H1 (cell line): ENCODE measurements around the gene CDH2. TPM values are rescaled to one million over a fixed set of nuclear protein-coding genes. Genes with fewer than 3 reads are reported as not detected.

Experiments
- BCL11A ChIP-seq, 2 experiments: IDR thresholded peaks; one replicate each; pipeline ENCODE4 v1.6.1; 2011; ENCODE audit warnings: low read depth in 2 of 2, low read length in 2 of 2, mild to moderate bottlenecking in 2 of 2
- CBX5 ChIP-seq: fragments of 300-800, 300-1000 bp; sonication (generic); IDR thresholded peaks from 2 replicates; pipeline ENCODE4 v1.7.1; 2016; ENCODE audit warnings: antibody characterized with exemption, low read length, low read depth
- CREB1 ChIP-seq: IDR thresholded peaks from 2 replicates; pipeline ENCODE4 v1.6.1; 2012; ENCODE audit warnings: inconsistent platforms
- FOSL1 ChIP-seq: IDR thresholded peaks from 2 replicates; pipeline ENCODE4 v1.6.1; 2011; ENCODE audit warnings: mild to moderate bottlenecking, low read depth, low read length, moderate library complexity; ENCODE audit not compliant: insufficient read depth
- KDM4A ChIP-seq: IDR thresholded peaks from one replicate; pipeline ENCODE4 v1.7.1; 2012; ENCODE audit warnings: low read depth, mild to moderate bottlenecking, moderate library complexity, low read length, inconsistent platforms; ENCODE audit not compliant: severe bottlenecking
- POU5F1 ChIP-seq: IDR thresholded peaks from 2 replicates; pipeline ENCODE4 v1.6.1; 2011; ENCODE audit warnings: low read depth, mild to moderate bottlenecking, low read length, moderate library complexity
- SIN3A ChIP-seq, 2 experiments: IDR thresholded peaks in 1 of 2; conservative IDR thresholded peaks in 1 of 2; 2 replicates each; pipeline ENCODE4 v1.6.1; 2011 to 2012; ENCODE audit warnings: low read length in 2 of 2, improper control_type of control experiment in 1 of 2, low read depth in 1 of 2, mild to moderate bottlenecking in 1 of 2
- SRF ChIP-seq: IDR thresholded peaks from 2 replicates; pipeline ENCODE4 v1.6.1; 2011; ENCODE audit warnings: mild to moderate bottlenecking, low read depth, low read length, moderate library complexity
- SUZ12 ChIP-seq: fragments of 200-600 bp; sonication (generic); IDR thresholded peaks from 2 replicates; pipeline ENCODE4 v1.6.1; 2012; ENCODE audit warnings: mild to moderate bottlenecking, inconsistent platforms, low read length, moderate library complexity, mixed read lengths
- TAF7 ChIP-seq: optimal IDR thresholded peaks from 2 replicates; pipeline ENCODE3; 2011; ENCODE audit warnings: low read depth, mild to moderate bottlenecking, inconsistent platforms, low read length, moderate library complexity, borderline replicate concordance
- TBP ChIP-seq: IDR thresholded peaks from 2 replicates; pipeline ENCODE4 v1.6.1; 2011; ENCODE audit warnings: low read depth, low read length, improper control_type of control experiment
- ZNF274 ChIP-seq: IDR thresholded peaks from 2 replicates; pipeline ENCODE4 v1.7.0; 2012; ENCODE audit warnings: low read length, borderline replicate concordance; ENCODE audit errors: extremely low read depth
- polyA plus RNA-seq, 7 experiments: library from polyadenylated mRNA; depleted of rRNA in 3 of 7; stranded (reverse) in 5 of 7; unstranded in 2 of 7; fragments of >200 nt in 5 of 7; fragments of 200-250 nt in 2 of 7; gene quantifications; 1 replicate in 5 of 7; 2 replicates in 1 of 7; 4 replicates in 1 of 7; pipeline versions ENCODE4 v1.2.1 to v1.2.3, GENCODE V29; 2011 to 2013; ENCODE audit warnings: missing spikeins in 2 of 7, mixed read lengths in 2 of 7
- total RNA-seq: library from RNA; stranded (reverse); fragmentation: NEBNext Ultra II Directional; extraction: Animal tissue kit (Norgen Biotek cat#: 25700); gene quantifications from 2 replicates; pipeline ENCODE4 v1.2.1, GENCODE V29; 2021
- TF ChIP-seq, protein P1 (sequence below), 3 experiments: IDR thresholded peaks; 1 replicate in 2 of 3; 2 replicates in 1 of 3; pipeline versions ENCODE4 v1.5.1 to v1.6.1; 2011; ENCODE audit warnings: low read length in 3 of 3, mild to moderate bottlenecking in 3 of 3, inconsistent platforms in 2 of 3, low read depth in 1 of 3, moderate library complexity in 1 of 3; ENCODE audit not compliant: insufficient read depth in 1 of 3; ENCODE audit errors: control extremely low read depth in 1 of 3
- TF ChIP-seq, protein P2 (sequence below): IDR thresholded peaks from 2 replicates; pipeline ENCODE4 v1.6.1; 2012; ENCODE audit warnings: low read length, inconsistent platforms

Gene CDH2
- total and polyA plus RNA-seq, 2 of the 8 experiments (the other 6 are each of a cell fraction or from before 2014, with no cell fraction given) = 15.0 to 56.5 TPM

DNA sequence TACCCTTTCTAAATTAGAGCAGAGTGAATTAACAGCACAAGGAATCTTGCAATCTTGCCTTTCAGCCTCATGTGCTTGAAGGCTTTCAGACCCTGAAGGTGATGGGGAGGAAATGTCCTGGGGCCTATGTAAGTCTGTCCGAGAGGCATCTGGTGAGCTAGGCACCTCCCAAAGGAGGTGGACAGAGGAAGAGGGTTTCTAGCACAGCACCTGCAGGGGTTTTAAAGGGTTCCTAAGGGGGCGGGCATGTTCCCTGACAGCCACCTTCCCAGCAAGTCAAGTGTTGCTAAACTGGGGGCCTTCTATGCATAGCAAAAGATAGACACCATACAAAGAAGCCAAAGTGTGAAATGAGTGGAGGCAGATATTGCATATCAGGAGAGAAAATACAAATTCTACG, 88.5 kb downstream of the CDH2 start (continued):
- TF ChIP-seq SIN3A (conservative IDR thresholded peaks at IDR 0.05 in 1 of 2, IDR thresholded peaks at IDR 0.05 in 1 of 2; ENCODE audit: low read depth in 1 of 2, low read length in 2 of 2) = no peak
- TF ChIP-seq TAF7 = no peak
- TF ChIP-seq ZNF274 = no peak
- TF ChIP-seq, protein P1, sequence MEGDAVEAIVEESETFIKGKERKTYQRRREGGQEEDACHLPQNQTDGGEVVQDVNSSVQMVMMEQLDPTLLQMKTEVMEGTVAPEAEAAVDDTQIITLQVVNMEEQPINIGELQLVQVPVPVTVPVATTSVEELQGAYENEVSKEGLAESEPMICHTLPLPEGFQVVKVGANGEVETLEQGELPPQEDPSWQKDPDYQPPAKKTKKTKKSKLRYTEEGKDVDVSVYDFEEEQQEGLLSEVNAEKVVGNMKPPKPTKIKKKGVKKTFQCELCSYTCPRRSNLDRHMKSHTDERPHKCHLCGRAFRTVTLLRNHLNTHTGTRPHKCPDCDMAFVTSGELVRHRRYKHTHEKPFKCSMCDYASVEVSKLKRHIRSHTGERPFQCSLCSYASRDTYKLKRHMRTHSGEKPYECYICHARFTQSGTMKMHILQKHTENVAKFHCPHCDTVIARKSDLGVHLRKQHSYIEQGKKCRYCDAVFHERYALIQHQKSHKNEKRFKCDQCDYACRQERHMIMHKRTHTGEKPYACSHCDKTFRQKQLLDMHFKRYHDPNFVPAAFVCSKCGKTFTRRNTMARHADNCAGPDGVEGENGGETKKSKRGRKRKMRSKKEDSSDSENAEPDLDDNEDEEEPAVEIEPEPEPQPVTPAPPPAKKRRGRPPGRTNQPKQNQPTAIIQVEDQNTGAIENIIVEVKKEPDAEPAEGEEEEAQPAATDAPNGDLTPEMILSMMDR (IDR thresholded peaks at IDR 0.05; ENCODE audit: control extremely low read depth in 1 of 3, insufficient read depth in 1 of 3, low read depth in 1 of 3, low read length in 3 of 3) = no peak
- TF ChIP-seq POU5F1 = no peak
- TF ChIP-seq TBP = no peak
- no peak for TF ChIP-seq SRF
- TF ChIP-seq CBX5 = no peak
- TF ChIP-seq CREB1 = no peak
- TF ChIP-seq KDM4A = no peak
- TF ChIP-seq, protein P2, sequence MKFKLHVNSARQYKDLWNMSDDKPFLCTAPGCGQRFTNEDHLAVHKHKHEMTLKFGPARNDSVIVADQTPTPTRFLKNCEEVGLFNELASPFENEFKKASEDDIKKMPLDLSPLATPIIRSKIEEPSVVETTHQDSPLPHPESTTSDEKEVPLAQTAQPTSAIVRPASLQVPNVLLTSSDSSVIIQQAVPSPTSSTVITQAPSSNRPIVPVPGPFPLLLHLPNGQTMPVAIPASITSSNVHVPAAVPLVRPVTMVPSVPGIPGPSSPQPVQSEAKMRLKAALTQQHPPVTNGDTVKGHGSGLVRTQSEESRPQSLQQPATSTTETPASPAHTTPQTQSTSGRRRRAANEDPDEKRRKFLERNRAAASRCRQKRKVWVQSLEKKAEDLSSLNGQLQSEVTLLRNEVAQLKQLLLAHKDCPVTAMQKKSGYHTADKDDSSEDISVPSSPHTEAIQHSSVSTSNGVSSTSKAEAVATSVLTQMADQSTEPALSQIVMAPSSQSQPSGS = no peak
- TF ChIP-seq SUZ12 = no peak
- TF ChIP-seq BCL11A (IDR thresholded peaks at IDR 0.05; ENCODE audit: low read depth in 2 of 2, low read length in 2 of 2) = no peak
- TF ChIP-seq FOSL1 = no peak
